GM23338 (cell line): ENCODE measurements around the gene GRIA1. TPM values are rescaled to one million over a fixed set of nuclear protein-coding genes. Genes with fewer than 3 reads are reported as not detected.

Source experiments
- ATAC-seq: fragments of 200-7000 bp; cut with Tn5 transposase; 3 replicates; pipeline ENCODE4 v1.9.1; 2020
- DNase-seq: peaks from one replicate; pipeline ENCODE4 v3.0.0-alpha.2; 2015; ENCODE audit warnings: low spot score
- H2AFZ ChIP-seq: fragments of 200-600 bp; sonication (generic); 2 replicates; pipeline ENCODE4 v1.8.0; 2016; ENCODE audit warnings: antibody characterized with exemption, mild to moderate bottlenecking, moderate library complexity
- H3F3A ChIP-seq: fragments of 200-600 bp; sonication (generic); replicated peaks from 2 replicates; pipeline ENCODE4 v1.8.0; 2017; ENCODE audit warnings: antibody characterized with exemption, mixed run types, low read depth
- H3K27ac ChIP-seq: fragments of 200-600 bp; sonication (generic); 2 replicates; pipeline ENCODE4 v1.6.1; 2016; ENCODE audit warnings: low read depth
- H3K27me3 ChIP-seq: fragments of 200-600 bp; sonication (generic); 2 replicates; pipeline ENCODE4 v1.8.0; 2016; ENCODE audit warnings: mild to moderate bottlenecking, mixed run types, moderate library complexity; ENCODE audit not compliant: insufficient read depth
- H3K36me3 ChIP-seq: fragments of 200-600 bp; sonication (generic); 2 replicates; pipeline ENCODE4 v1.8.0; 2016; ENCODE audit warnings: mild to moderate bottlenecking; ENCODE audit not compliant: insufficient read depth
- H3K4me1 ChIP-seq: fragments of 200-600 bp; sonication (generic); 2 replicates; pipeline ENCODE4 v1.8.0; 2016; ENCODE audit warnings: mild to moderate bottlenecking, moderate library complexity; ENCODE audit not compliant: insufficient read depth
- H3K4me2 ChIP-seq: fragments of 200-600 bp; sonication (generic); 2 replicates; pipeline ENCODE4 v1.7.1; 2017; ENCODE audit warnings: mixed run types
- H3K4me3 ChIP-seq: fragments of 200-600 bp; sonication (generic); 2 replicates; pipeline ENCODE4 v1.6.1; 2016; ENCODE audit warnings: mixed run types
- H3K79me2 ChIP-seq: fragments of 200-600 bp; sonication (generic); replicated peaks from 2 replicates; pipeline ENCODE4 v1.8.0; 2017; ENCODE audit warnings: mild to moderate bottlenecking; ENCODE audit not compliant: insufficient read depth
- H3K9me2 ChIP-seq: fragments of 200-600 bp; sonication (generic); 2 replicates; pipeline ENCODE4 v1.8.0; 2017; ENCODE audit not compliant: insufficient read depth
- H4K20me1 ChIP-seq: fragments of 200-600 bp; sonication (generic); replicated peaks from 2 replicates; pipeline ENCODE4 v1.8.0; 2017; ENCODE audit warnings: mild to moderate bottlenecking; ENCODE audit not compliant: insufficient read depth
- H3K27ac Mint-ChIP-seq: 2 replicates; pipeline ENCODE4 v1.8.0; 2020; ENCODE audit warnings: inconsistent platforms, mild to moderate bottlenecking, moderate library complexity, mixed read lengths
- H3K27me3 Mint-ChIP-seq: 3 replicates; pipeline ENCODE4 v1.8.0; 2022; ENCODE audit warnings: low read depth, mild to moderate bottlenecking, moderate library complexity, mixed read lengths, inconsistent platforms; ENCODE audit not compliant: insufficient read depth, poor library complexity
- H3K36me3 Mint-ChIP-seq: 3 replicates; pipeline ENCODE4 v1.8.0; 2021; ENCODE audit warnings: low read depth, mild to moderate bottlenecking, inconsistent platforms, moderate library complexity, mixed read lengths
- H3K4me1 Mint-ChIP-seq: 3 replicates; pipeline ENCODE4 v1.8.0; 2020; ENCODE audit warnings: mild to moderate bottlenecking, inconsistent platforms, mixed read lengths
- H3K4me3 Mint-ChIP-seq: 3 replicates; pipeline ENCODE4 v1.8.0; 2021; ENCODE audit warnings: moderate library complexity, mild to moderate bottlenecking, inconsistent platforms, mixed read lengths
- H3K9me3 Mint-ChIP-seq: 3 replicates; pipeline ENCODE4 v1.8.0; 2020; ENCODE audit warnings: moderate library complexity, mild to moderate bottlenecking, inconsistent platforms, mixed read lengths
- CTCF ChIP-seq, 2 experiments: fragments of 200-600 bp in 1 of 2; sonication (generic) in 1 of 2; conservative IDR thresholded peaks; 2 replicates each; pipeline versions ENCODE4 v1.5.1 to v1.6.1; 2016 to 2017; ENCODE audit warnings: antibody characterized with exemption in 2 of 2, low read depth in 2 of 2, mild to moderate bottlenecking in 2 of 2, moderate library complexity in 1 of 2
- ETS1 ChIP-seq: IDR thresholded peaks from 2 replicates; pipeline ENCODE4 v1.6.1; 2016; ENCODE audit warnings: antibody characterized with exemption
- EZH2phosphoT487 ChIP-seq: fragments of 200-600 bp; sonication (generic); IDR thresholded peaks from one replicate; pipeline ENCODE4 v1.8.1; 2018; ENCODE audit warnings: antibody characterized with exemption; ENCODE audit not compliant: unreplicated experiment
- JUNB ChIP-seq: IDR thresholded peaks from one replicate; pipeline ENCODE4 v1.6.1; 2016; ENCODE audit warnings: antibody characterized with exemption; ENCODE audit not compliant: unreplicated experiment
- NANOG ChIP-seq: IDR thresholded peaks from 2 replicates; pipeline ENCODE4 v1.6.1; 2016; ENCODE audit warnings: antibody characterized with exemption, borderline replicate concordance
- POLR2AphosphoS5 ChIP-seq: IDR thresholded peaks from 2 replicates; pipeline ENCODE4 v1.6.1; 2016; ENCODE audit warnings: antibody characterized with exemption, low read depth
- REST ChIP-seq: IDR thresholded peaks from one replicate; pipeline ENCODE4 v1.6.1; 2018; ENCODE audit warnings: antibody characterized with exemption; ENCODE audit not compliant: unreplicated experiment
- STAT1 ChIP-seq: IDR thresholded peaks from one replicate; pipeline ENCODE4 v1.6.1; 2016; ENCODE audit warnings: antibody characterized with exemption; ENCODE audit not compliant: unreplicated experiment
- ZNF114 ChIP-seq: fragments of 250-450 bp; sonication (Bioruptor Pico); IDR thresholded peaks from 2 replicates; pipeline ENCODE4 v1.5.0; 2020; ENCODE audit warnings: mild to moderate bottlenecking, moderate library complexity
- ZNF331 ChIP-seq: fragments of 250-450 bp; sonication (Bioruptor Pico); IDR thresholded peaks from 2 replicates; pipeline ENCODE4 v1.5.0; 2020; ENCODE audit warnings: low read depth, mild to moderate bottlenecking, moderate library complexity
- polyA plus RNA-seq: library from polyadenylated mRNA; unstranded; fragments of >200 nt; fragmentation: Nextera tagmentation; extraction: Ambion mirVana; gene quantifications from 2 replicates; pipeline ENCODE4 v1.2.1, GENCODE V29; 2016
- total RNA-seq: library from RNA; depleted of rRNA; stranded (reverse); fragments of >200 nt; shearing (Covaris generic); gene quantifications from 2 replicates; pipeline ENCODE4 v1.2.3, GENCODE V29; 2014

GRIA1 gene
- total and polyA plus RNA-seq, 2 experiments from 2014 or later, result 1.0 to 1.7 TPM

- Mint-ChIP-seq H3K4me1 (no peaks in the 10 kb centered on the region), H3K27ac (no peak overlapping the region), H3K27me3 (no peaks in the 10 kb centered on the region), H3K4me3 (no peak overlapping the region), H3K36me3 (no peaks in the 10 kb centered on the region), H3K9me3 (no peaks in the 10 kb centered on the region)
- Histone ChIP-seq H3F3A (no peaks in the 10 kb centered on the region), H3K9me2 (no peaks in the 10 kb centered on the region), H3K4me1 (no peaks in the 10 kb centered on the region), H3K4me3 (no peak overlapping the region), H3K79me2 (no peaks in the 10 kb centered on the region), H4K20me1 (no peaks in the 10 kb centered on the region), H2AFZ (no peak overlapping the region), H3K36me3 (no peaks in the 10 kb centered on the region), H3K27ac (no peak overlapping the region), H3K27me3 (no peaks in the 10 kb centered on the region), H3K4me2 (no peak overlapping the region)
- DNase-seq (no peak), ATAC-seq (no peak)
- no peak for TF ChIP-seq ZNF114 (CRISPR knock-in tag)
- no peak for TF ChIP-seq POLR2AphosphoS5
- TF ChIP-seq REST, result no peak
- no peak for TF ChIP-seq STAT1
- TF ChIP-seq ZNF331 (CRISPR knock-in tag), result no peak
- no peak for TF ChIP-seq ETS1
- TF ChIP-seq NANOG, result no peak
- TF ChIP-seq JUNB, result no peak
- no peak for TF ChIP-seq EZH2phosphoT487
- TF ChIP-seq CTCF (conservative IDR thresholded peaks at IDR 0.05; ENCODE audit: low read depth in 2 of 2), result no peak
These were observed 179.6 kb downstream of the GRIA1 start for GRCh38 chr5:153670101-153670500.
